Keratinocyte (primary cell): ENCODE data around the gene ZMYM2.

Source experiments
- CTCF ChIP-seq, 3 experiments: IDR thresholded peaks in 1 of 3; conservative IDR thresholded peaks in 1 of 3; optimal IDR thresholded peaks in 1 of 3; 2 replicates in 2 of 3; 3 replicates in 1 of 3; pipeline versions ENCODE3 to v1.5.1; 2011; ENCODE audit warnings: low read length in 3 of 3, mild to moderate bottlenecking in 3 of 3, moderate library complexity in 2 of 3, control low read depth in 1 of 3, inconsistent platforms in 1 of 3; ENCODE audit not compliant: insufficient read depth in 2 of 3; ENCODE audit errors: extremely low read depth in 1 of 3
- EZH2 ChIP-seq: IDR thresholded peaks from one replicate; pipeline ENCODE4 v1.6.1; 2012; ENCODE audit warnings: inconsistent platforms, mild to moderate bottlenecking, low read length, moderate library complexity

- TF ChIP-seq CTCF (optimal IDR thresholded peaks at IDR 0.05 in 1 of 3, IDR thresholded peaks at IDR 0.05 in 1 of 3, conservative IDR thresholded peaks at IDR 0.05 in 1 of 3; ENCODE audit: extremely low read depth in 1 of 3, insufficient read depth in 2 of 3, low read length in 3 of 3) = no peak
- no peak for TF ChIP-seq EZH2
Measured at GRCh38 chr13:20054586-20054985, 96.1 kb downstream of the ZMYM2 start.
